ENCODE results near the gene ETF1. TPM values are rescaled to one million over a fixed set of nuclear protein-coding genes. Genes with fewer than 3 reads are reported as not detected.
A peak's percentile ranks its signal among the peaks of the same experiment; 100 is the strongest.

The ETF1 gene
- total RNA-seq, 2 experiments from 2014 or later, result 65.2 to 68.1 TPM

DNA sequence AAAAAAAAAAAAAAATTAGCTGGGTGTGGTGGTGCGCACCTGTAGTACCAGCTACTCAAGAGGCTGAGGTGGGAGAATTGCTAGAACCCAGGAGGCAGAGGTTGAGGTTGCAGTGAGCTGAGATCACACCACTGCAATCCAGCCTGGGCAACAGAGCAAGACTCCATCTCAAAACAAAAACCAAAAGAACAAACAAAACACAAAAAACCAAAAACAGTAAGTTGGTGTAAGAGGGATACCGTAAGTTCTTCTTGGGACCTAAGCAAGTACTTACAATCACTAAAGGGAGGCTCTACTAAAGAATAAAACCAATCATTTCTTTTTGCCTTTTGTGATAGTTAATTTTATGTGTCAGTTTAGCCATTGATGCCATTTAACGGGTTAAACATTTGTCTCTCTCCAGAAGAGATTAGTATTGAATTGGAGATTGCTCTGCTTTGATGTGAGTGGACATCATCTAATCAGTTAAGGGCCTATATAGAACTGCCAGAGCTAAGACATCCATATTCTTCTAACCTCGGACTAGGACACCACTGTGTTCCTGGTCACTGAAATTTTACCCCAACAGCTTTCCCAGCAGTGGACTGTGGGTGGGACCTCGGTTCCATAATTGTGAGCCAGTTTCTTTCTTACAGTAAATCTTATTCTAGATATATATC lies 10.5 kb upstream of the ETF1 start:
- no peak overlapping the region for H3K4me3 Mint-ChIP-seq
- no peaks in the 10 kb centered on the region for H3K9me3 Mint-ChIP-seq
- no peaks in the 10 kb centered on the region for H3K27me3 Mint-ChIP-seq
- ATAC-seq (ENCODE audit: low read depth) (no peak), DNase-seq (no peak)
- H3K36me3 Mint-ChIP-seq, result peaks cover 26% of the 10 kb centered on the region
- H3K27ac Mint-ChIP-seq, result no peak overlapping the region
- H3K4me1 Mint-ChIP-seq, result peaks cover 5% of the 10 kb centered on the region
- POLR2A ChIA-PET, result interaction anchor here (0.5 to 1.3 kb wide), 2 partner anchors 11 to 12 kb away, joined by 3 to 6 read pairs; partner anchors contain the start of gene ETF1

DNA sequence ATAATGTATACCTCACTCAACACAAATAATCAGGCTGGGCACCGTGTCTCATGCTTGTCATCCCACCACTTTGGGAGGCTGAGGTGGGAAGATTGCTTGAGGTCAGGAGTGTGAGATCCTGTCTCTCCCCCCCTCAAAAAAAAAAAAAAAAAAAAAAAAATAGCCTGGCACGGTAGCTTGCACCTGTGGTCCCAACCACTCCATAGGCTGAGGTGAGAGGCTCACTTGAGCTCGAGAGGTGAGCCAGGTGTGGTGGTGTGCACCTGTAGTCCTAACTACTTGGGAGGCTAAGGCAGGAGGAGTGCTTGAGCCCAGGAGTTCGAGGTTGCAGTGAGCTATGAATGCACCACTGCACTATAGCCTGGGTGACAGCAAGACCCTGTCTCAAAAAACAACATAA lies 9.6 kb upstream of the ETF1 start:
- ATAC-seq (ENCODE audit: low read depth), result no peak
- H3K27me3 Mint-ChIP-seq, result no peaks in the 10 kb centered on the region
- H3K9me3 Mint-ChIP-seq, result no peaks in the 10 kb centered on the region
- H3K4me1 Mint-ChIP-seq, result peaks cover 11% of the 10 kb centered on the region
- DNase-seq, result no peak
- no peak overlapping the region for H3K4me3 Mint-ChIP-seq
- POLR2A ChIA-PET, result interaction anchor here (0.7 to 1.7 kb wide), 3 partner anchors 10 to 118 kb away, joined by 4 to 6 read pairs (median 5); partner anchors contain the start of gene ETF1
- H3K27ac Mint-ChIP-seq, result peak overlapping the region; percentile 16
- H3K36me3 Mint-ChIP-seq, result peaks cover 23% of the 10 kb centered on the region

DNA sequence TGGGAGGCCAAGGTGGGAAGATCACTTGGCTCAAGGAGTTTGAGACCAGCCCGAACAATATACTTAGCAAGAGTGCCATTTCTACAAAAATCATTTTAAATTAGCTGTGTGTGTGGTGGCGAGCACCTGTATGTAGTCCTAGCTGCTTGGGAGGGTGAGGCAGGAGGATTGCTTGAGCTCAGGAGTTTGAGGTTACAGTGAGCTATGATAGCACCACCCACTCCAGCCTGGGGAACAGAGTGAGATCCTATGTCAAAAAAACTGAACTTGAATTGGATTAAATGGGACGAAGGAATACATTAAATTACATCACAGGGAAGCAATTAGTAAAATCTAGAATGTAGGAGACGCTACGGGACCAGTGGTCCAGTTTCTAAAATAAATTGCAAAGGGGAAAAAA lies 6.4 kb upstream of the ETF1 start:
- no peak overlapping the region for H3K4me3 Mint-ChIP-seq
- DNase-seq (no peak), ATAC-seq (ENCODE audit: low read depth) (no peak)
- no peaks in the 10 kb centered on the region for H3K27me3 Mint-ChIP-seq
- POLR2A ChIA-PET, result no interaction called here
- H3K27ac Mint-ChIP-seq, result no peak overlapping the region
- H3K9me3 Mint-ChIP-seq, result no peaks in the 10 kb centered on the region
- peaks cover 28% of the 10 kb centered on the region for H3K4me1 Mint-ChIP-seq
- peaks cover 14% of the 10 kb centered on the region for H3K36me3 Mint-ChIP-seq

DNA sequence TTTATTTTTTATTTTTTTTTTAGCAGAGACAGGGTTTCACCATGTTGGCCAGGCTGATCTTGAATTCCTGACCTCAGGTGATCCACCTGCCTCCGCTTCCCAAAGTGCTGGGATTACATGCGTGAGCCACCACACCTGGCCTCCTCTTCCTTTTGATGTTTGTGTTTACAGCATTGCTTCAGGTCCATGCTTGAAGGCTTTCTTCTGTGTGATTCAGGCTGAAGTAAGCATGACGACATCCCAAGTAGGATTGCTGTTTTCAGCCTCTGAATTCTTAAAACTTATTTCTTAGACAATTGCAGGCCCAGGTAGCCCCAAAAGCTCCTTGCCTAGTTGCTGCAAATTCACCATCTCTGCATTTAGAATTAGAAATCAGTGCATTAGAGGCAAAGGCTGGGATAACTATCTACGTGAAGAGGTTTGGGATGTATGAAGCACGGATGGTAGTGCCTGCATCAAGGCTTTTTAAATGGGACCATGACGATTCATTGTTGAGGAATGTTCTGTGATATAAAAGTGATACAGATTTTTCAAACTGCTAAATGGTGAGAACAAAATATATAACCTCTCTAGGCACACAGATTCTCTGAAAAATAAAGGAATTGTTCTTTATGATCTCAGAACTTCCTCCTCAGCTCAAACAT lies 3.0 kb upstream of the ETF1 start:
- Mint-ChIP-seq H3K4me3 (peak overlapping the region; percentile 41), H3K27me3 (no peaks in the 10 kb centered on the region), H3K27ac (no peak overlapping the region), H3K36me3 (peaks cover 7% of the 10 kb centered on the region), H3K9me3 (no peaks in the 10 kb centered on the region), H3K4me1 (peaks cover 40% of the 10 kb centered on the region)
- POLR2A ChIA-PET, result no interaction called here
- ATAC-seq (ENCODE audit: low read depth), result no peak
- no peak for DNase-seq

DNA sequence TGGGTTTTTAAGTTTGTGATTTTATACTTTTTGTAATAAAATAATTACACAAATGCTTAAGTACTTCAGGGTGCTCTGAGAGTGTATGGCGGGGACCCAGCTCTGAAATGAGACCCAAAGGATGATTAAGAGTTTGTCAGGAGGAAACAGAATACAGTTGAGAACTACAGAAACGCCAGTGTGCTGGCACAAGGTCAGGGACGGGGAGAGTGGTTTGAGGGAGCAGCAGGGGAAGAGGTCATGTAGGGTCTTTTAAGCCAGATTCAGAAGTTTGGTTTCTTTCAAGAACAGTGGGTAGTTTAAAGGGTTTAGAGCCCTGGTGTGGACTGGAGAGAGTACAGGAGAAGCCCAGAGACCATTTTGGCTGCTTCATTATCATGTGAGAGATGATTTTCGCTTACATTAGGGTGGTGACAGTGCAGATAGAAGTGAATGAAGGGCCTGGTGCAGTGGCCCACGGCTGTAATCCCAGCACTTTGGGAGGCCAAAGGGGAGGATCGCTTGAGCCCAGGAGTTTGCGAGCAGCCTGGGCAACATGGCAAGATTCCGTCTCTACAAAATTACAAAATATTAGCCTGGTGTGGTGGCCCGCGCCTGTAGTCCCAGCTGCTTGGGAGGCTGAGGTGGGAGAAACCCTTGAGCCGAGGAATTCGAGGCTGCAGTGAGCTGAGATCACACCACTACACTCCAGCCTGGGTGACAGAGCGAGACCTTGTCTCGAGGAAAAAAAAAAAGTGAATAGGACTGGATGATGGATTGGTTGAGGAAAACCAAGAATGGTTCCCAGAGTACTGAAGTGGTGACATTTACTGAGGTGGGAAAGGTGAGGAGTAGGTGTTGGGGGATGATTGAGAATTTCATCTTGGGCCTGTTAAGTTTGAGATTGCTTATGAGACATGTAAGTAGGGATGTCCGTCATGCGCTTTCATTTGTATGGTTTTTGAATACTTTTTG lies 1.4 kb upstream of the ETF1 start:
- peak overlapping the region; percentile 99 for H3K27ac Mint-ChIP-seq
- peak overlapping the region; percentile 98 for H3K4me3 Mint-ChIP-seq
- H3K36me3 Mint-ChIP-seq, result peaks cover 4% of the 10 kb centered on the region
- DNase-seq, result no peak
- ATAC-seq (ENCODE audit: low read depth), result no peak
- POLR2A ChIA-PET, result interaction anchor here (1.2 to 3.0 kb wide), 12 partner anchors 7 to 749 kb away, joined by 3 to 56 read pairs (median 4); partner anchors contain the start of genes EGR1, HSPA9, KIF20A and MATR3
- H3K4me1 Mint-ChIP-seq, result peaks cover 54% of the 10 kb centered on the region
- H3K27me3 Mint-ChIP-seq, result no peaks in the 10 kb centered on the region
- no peaks in the 10 kb centered on the region for H3K9me3 Mint-ChIP-seq

DNA sequence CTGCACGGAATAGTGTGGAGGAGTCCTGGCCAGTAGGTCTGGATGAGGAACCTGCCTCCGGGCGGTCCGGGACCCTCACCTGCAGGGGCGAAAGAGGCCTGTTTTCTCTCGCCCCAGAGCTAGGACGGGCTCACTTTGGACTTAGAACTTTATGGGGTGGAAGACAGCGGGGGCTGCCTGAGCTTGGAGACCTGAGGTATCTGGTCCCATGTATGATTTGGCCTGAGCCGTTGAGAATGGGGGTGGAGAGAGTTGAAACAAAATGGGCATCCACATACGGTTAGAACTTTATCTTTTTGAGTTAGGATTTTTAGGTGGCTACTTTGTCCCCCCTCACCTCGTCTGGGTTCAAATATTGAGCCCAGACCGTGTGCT lies 681 bp upstream of the ETF1 start:
- POLR2A ChIA-PET, result interaction anchor here (0.7 to 3.0 kb wide), 22 partner anchors 8 to 798 kb away, joined by 3 to 56 read pairs (median 4); partner anchors contain the start of genes CDC23, CDC25C, EGR1 and FAM53C
- DNase-seq (peak; percentile 87), ATAC-seq (ENCODE audit: low read depth) (peak; percentile 57)
- Mint-ChIP-seq H3K4me3 (peak overlapping the region; percentile 98), H3K27ac (peak overlapping the region; percentile 99), H3K36me3 (peaks cover 3% of the 10 kb centered on the region), H3K9me3 (no peaks in the 10 kb centered on the region), H3K4me1 (peaks cover 54% of the 10 kb centered on the region), H3K27me3 (no peaks in the 10 kb centered on the region)

DNA sequence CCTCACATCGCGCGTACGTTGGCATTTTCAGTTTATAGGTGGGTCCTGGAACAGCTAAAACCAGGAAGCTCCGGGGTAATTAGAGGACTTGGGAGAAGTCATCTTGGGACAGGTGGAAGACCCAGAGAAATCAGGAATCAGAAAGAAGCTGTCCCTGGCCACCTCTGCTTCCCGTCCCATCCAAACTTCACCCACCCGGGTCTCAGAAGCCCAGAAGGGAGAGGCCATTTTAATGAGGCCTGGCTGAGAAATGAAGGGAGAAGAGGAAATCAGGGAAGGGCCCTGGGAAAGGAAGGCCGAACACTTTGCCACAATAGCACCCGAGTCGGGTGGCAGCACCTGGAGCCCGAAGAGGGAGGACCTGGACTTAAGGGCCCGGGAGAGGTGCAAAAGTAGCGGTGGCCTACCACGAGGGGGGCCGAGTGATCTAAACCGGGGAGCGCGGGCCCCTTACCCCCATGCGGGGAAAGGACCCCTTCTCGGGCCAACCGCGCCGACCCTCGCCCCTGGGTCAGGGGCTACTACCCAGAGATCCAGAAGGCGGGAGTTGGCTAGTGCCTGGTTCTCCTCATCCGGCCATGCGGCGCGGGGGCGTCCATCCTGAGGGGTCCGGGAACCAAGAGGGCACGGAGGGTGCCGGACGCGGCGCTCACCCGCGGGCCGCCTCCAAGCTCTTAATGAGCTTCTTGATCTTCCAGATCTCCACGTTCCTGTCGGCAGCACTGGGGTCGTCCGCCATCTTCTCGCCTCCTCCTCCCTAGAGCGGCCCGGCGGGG lies 668 bp downstream of the ETF1 start:
- Mint-ChIP-seq H3K36me3 (peaks cover 4% of the 10 kb centered on the region), H3K4me1 (peaks cover 46% of the 10 kb centered on the region), H3K4me3 (peak overlapping the region; percentile 98), H3K27ac (peak overlapping the region; percentile 99), H3K9me3 (no peaks in the 10 kb centered on the region), H3K27me3 (no peaks in the 10 kb centered on the region)
- DNase-seq, result no peak
- ATAC-seq (ENCODE audit: low read depth), result no peak
- POLR2A ChIA-PET, result interaction anchor here (0.5 to 3.0 kb wide), 16 partner anchors 8 to 751 kb away, joined by 3 to 56 read pairs (median 6); partner anchors contain the start of genes CDC23, EGR1, FAM53C and HSPA9

DNA sequence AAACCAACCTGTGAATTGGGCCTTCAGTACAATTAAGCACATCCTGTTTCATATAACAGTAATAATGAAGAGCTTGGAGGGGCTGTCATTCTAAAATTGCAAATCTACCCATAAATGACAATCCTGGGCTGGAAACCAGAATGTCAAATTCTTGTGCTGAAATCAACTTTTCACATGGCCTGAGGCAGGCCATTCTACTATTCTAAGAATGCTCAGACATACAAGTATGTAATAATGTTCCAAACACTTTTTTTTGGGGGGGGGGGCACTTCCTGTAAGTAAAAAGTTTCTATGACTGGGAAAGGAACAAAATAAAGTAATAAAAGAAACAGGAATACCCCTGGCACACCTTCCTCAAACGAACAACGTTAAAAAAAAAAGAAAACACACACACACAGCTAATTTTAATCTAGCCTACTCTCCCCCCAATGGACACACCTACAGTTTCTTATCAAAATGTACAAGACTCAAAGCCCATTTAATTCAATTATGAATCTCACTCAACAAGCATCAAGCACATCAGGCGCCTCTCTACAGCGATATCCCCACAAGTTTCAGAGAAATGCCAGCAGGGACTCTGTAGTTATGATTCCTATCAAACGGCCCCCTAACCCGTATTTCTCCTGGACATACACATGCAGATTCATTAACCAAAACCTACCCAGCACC lies 1.4 kb downstream of the ETF1 start:
- Mint-ChIP-seq H3K27ac (peak overlapping the region; percentile 99), H3K9me3 (no peaks in the 10 kb centered on the region), H3K27me3 (no peaks in the 10 kb centered on the region), H3K4me3 (peak overlapping the region; percentile 98), H3K36me3 (peaks cover 4% of the 10 kb centered on the region), H3K4me1 (peaks cover 52% of the 10 kb centered on the region)
- ATAC-seq (ENCODE audit: low read depth) (no peak), DNase-seq (no peak)
- POLR2A ChIA-PET, result interaction anchor here (0.6 to 2.9 kb wide), 5 partner anchors 12 to 329 kb away, joined by 3 to 56 read pairs (median 6); partner anchors contain the start of genes CDC23 and EGR1

DNA sequence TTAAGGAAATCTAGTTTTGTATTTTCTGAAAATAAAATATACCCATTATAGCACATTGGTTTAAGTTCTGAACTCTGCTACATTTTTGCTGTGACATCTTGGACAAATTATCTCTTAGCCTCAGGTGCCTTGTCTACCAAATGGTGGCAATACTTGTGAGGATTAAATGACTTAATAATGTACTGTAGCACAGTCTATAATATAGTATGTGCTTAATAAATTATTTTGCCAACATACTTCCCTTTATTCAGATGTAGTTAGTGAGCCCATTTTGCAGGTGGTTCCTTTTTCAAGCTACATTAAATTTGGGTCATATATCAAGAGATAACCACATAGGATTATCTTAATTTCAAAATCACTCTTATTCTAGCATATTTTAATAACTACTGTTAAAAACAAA lies 3.2 kb downstream of the ETF1 start:
- Mint-ChIP-seq H3K36me3 (peaks cover 7% of the 10 kb centered on the region), H3K4me3 (no peak overlapping the region), H3K9me3 (no peaks in the 10 kb centered on the region), H3K27ac (peak overlapping the region; percentile 18), H3K27me3 (no peaks in the 10 kb centered on the region), H3K4me1 (peaks cover 43% of the 10 kb centered on the region)
- ATAC-seq (ENCODE audit: low read depth) (no peak), DNase-seq (no peak)
- POLR2A ChIA-PET, result interaction anchor here (0.6 kb wide), 1 partner anchor 12 kb away, joined by 3 read pairs; no protein-coding TSS in a partner anchor

DNA sequence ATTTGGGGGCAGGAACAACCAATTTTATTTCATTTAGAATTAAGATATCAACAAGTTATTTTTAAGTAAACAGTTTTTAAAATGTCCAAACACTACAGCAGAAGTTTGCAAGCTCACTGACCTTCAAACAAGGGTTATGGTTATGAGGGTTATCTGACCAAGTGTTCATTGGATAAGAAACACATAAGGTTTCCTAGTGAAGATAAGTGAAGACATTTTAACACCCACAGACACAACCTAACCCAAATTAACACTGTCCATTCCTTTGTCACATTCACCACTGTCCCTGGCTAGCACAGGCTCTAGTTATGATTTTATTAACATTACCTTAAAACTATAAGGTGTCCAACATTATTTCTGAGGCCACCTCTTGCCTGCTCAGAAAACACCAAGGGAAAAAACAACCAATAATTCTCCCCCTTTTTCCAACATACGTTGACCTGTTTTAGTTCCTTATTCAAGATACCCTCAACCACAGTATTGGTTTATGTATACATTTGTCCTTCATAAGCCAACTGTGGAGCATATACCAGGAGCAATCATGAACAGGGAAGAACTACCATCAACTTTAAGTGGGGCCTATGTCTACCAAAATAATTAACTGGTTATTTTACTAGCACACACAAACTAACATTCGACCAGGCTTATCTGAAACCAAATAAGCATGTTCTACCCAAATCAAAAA lies 4.0 kb downstream of the ETF1 start:
- no peak overlapping the region for H3K4me3 Mint-ChIP-seq
- no peak for ATAC-seq (ENCODE audit: low read depth)

DNA sequence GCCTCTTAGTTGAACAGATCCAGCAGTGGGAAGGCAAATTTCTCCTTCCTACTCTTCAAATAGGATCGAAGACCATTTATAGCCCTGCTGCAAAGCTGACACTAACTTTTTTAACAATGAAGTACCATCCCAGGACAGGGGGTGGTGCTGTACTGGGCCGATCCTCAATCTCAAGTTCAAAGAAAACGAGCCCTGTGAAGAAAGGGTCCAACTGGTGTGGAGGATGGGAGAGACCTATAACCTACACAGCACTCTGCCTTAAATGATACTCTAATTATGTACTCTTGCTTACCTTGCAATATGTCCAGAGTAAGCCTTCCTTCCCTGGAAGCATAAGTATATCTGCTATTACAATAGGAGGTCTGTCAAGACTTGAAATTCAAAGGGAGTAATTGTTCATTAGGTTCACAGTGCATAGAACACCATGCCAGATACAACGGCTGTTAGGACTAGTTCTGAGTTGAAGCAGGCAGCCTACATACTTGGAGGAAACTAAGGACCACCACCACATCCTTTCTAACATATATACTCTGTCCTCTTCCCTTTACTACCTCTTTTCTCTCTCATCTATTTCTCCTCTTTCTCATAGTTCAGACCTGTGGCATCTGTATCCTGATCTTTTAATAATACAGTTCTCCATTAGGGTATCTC lies 6.2 kb downstream of the ETF1 start:
- peak; percentile 50 for ATAC-seq (ENCODE audit: low read depth)
- H3K4me1 Mint-ChIP-seq, result peaks cover 41% of the 10 kb centered on the region
- H3K27ac Mint-ChIP-seq, result peak overlapping the region; percentile 58
- POLR2A ChIA-PET, result no interaction called here
- H3K27me3 Mint-ChIP-seq, result no peaks in the 10 kb centered on the region
- peaks cover 12% of the 10 kb centered on the region for H3K36me3 Mint-ChIP-seq
- no peak for DNase-seq
- H3K4me3 Mint-ChIP-seq, result no peak overlapping the region
- no peaks in the 10 kb centered on the region for H3K9me3 Mint-ChIP-seq

More for the DNA sequence above, 4.0 kb downstream of the ETF1 start:
- H3K27me3 Mint-ChIP-seq, result no peaks in the 10 kb centered on the region
- peaks cover 5% of the 10 kb centered on the region for H3K36me3 Mint-ChIP-seq
- peaks cover 36% of the 10 kb centered on the region for H3K4me1 Mint-ChIP-seq
- POLR2A ChIA-PET, result interaction anchor here (0.6 kb wide), 1 partner anchor 12 kb away, joined by 3 read pairs; no protein-coding TSS in a partner anchor
- no peak overlapping the region for H3K27ac Mint-ChIP-seq
- no peak for DNase-seq
- H3K9me3 Mint-ChIP-seq, result no peaks in the 10 kb centered on the region

Data from activated naive CD8-positive, alpha-beta T cell treated with anti-CD3 and anti-CD28 coated beads, Interleukin-2, amount 10 ng/mL, durations not matched to agents 7 days and 5 days (primary cell).